GM13976 (cell line): ENCODE results near the gene EPHA2.
A peak's percentile ranks its signal among the peaks of the same experiment; 100 is the strongest.
"Not testable (repeated sequence)": the region's sequence is repeated elsewhere in the genome, so short reads cannot be mapped to it uniquely, and the experiment has no call there.

Experiments used
- DNase-seq: peaks from one replicate; pipeline ENCODE4 v3.0.0; 2012; ENCODE audit warnings: low spot score
- in situ Hi-C: fragments of 300-500 bp; cut with MboI; formaldehyde crosslinking; loops from one replicate; pipeline ENCODE4 v1.12.0; 2022; ENCODE audit warnings: low sequenced_read_pairs, mixed read lengths, inconsistent platforms; ENCODE audit not compliant: unreplicated experiment
- TF ChIP-seq, protein P1 (sequence below): IDR thresholded peaks from 2 replicates; pipeline ENCODE4 v1.5.1; 2012; ENCODE audit warnings: borderline replicate concordance, mild to moderate bottlenecking; ENCODE audit not compliant: insufficient read depth; ENCODE audit errors: extremely low read depth, missing control alignments, control extremely low read depth

The EPHA2 gene

DNA sequence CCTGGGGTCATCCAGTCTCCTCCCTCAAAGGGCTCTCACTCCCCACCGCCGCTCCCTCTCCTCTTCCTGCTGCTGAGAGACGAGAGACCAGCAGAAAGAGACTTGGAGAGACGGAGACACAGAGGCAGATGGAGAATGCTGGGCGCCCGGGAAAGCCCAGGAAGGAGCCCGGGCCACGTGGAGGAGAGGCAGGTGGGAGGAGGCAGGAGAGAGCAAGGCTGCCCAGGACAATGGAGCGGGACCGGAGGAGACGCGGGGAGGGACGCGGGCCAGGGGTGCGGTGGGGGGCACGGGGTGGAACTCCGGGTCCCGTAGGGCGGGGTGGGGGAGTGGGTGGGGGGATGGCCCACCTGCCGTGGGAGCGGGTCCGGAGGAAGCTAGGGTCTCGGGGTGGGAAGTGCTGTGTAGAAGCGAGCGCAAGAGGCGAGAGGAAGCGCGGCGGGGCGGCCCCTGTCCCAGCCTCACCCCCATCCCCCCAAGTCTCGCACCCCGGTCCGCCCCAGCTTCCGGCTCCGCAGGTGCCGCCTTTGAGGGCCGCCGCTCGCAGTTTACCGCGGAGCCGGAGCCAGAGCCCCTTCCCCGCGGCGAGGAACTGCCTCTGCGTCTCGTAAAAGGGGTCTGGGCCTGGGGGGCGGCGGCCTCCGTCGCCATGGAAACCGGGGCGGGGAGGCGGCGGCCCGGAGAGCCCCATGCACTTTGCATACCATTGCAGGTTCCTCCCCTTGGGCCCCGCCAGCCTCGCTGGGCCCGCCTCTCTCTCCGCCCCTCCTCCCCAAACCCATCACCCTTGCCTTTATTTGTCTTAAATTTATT is 11.7 kb upstream of the EPHA2 start:
- in situ Hi-C loops = no loop called here
- DNase-seq = peak; percentile 91
- TF ChIP-seq, protein P1, sequence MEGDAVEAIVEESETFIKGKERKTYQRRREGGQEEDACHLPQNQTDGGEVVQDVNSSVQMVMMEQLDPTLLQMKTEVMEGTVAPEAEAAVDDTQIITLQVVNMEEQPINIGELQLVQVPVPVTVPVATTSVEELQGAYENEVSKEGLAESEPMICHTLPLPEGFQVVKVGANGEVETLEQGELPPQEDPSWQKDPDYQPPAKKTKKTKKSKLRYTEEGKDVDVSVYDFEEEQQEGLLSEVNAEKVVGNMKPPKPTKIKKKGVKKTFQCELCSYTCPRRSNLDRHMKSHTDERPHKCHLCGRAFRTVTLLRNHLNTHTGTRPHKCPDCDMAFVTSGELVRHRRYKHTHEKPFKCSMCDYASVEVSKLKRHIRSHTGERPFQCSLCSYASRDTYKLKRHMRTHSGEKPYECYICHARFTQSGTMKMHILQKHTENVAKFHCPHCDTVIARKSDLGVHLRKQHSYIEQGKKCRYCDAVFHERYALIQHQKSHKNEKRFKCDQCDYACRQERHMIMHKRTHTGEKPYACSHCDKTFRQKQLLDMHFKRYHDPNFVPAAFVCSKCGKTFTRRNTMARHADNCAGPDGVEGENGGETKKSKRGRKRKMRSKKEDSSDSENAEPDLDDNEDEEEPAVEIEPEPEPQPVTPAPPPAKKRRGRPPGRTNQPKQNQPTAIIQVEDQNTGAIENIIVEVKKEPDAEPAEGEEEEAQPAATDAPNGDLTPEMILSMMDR = no peak

GRCh38 chr1:16166117-16166516 is 10.2 kb upstream of the EPHA2 start:
- TF ChIP-seq, protein P1 = no peak
- no peak for DNase-seq
- in situ Hi-C loops = no loop called here

GRCh38 chr1:16165548-16165947 is 9.7 kb upstream of the EPHA2 start:
- DNase-seq = no peak
- in situ Hi-C loops = no loop called here
- TF ChIP-seq, protein P1 = no peak

DNA sequence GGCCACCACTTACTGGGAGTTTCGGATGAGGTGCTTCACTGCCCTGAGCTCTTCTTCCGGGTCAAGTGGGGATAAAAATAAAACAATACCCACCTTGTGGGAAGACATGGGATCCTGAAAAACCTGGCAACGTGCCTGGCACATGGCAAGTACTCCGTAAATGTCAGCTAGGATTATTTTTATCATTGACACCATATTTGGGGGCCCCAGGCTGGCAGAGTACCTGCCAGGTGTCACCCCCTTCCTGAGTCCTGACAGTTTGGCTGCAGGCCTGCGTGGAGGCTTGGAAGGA is 9.2 kb upstream of the EPHA2 start:
- in situ Hi-C loops = no loop called here
- TF ChIP-seq, protein P1 = no peak
- DNase-seq = no peak

DNA sequence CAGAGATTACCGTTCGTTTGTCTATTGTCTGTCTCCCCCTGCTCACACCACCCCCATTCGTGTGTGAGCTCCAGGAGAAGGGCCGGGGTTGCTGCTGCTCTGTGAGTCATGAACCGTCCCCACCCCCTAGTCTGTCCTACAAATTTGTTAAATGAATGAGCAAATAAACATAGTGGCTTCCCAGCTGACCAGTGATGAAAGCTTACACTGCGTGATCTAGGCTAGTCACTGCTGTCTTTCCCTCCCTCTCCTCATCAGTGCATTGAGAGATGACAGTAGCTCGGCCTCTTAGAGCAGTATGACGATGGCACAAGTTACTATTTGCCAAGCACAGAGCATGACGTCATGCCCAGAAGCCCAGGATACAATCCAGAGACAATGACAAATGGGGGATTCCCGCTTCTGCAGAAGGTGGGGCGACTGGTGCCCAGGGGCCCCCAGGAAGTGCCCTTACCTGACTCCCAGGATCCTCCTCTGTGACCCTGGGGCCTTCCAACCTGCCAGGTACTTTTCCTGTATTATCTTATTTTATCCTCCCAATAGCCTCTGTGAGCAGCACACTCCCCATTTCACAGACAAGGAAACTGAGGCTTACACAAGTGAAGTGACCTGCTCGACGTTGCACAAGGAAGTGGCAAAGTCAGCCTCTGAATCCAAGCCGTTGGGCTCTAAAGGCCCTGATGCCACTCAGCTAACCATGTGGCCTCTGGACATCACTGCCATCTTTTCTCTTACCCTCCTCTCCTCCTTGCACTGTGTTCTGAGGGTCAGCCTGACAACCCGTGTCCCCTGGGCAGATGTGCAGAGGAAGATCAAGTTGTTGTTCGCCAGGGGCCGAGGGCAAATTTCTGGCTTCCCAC is 8.6 kb upstream of the EPHA2 start:
- DNase-seq = no peak
- TF ChIP-seq, protein P1 = no peak
- in situ Hi-C loops = no loop called here

- in situ Hi-C loops, DNase-seq: not testable (repeated sequence)
These were observed 7.8 kb upstream of the EPHA2 start for GRCh38 chr1:16163608-16164212.
